GM12873 (cell line): Measurements from ENCODE around the gene KIF26B.

Experiments used
- CTCF ChIP-seq: IDR thresholded peaks from 2 replicates; pipeline ENCODE4 v1.5.1; 2012; ENCODE audit warnings: low read depth, mild to moderate bottlenecking, moderate library complexity, low read length, control low read depth; ENCODE audit not compliant: insufficient read depth; ENCODE audit errors: missing control alignments

KIF26B gene

GRCh38 chr1:245172829-245173228 lies 18.0 kb downstream of the KIF26B start:
- no peak for TF ChIP-seq CTCF

- no peak for TF ChIP-seq CTCF
Measured at GRCh38 chr1:245173446-245174211, 18.8 kb downstream of the KIF26B start.

GRCh38 chr1:245177071-245177900 lies 22.5 kb downstream of the KIF26B start:
- no peak for TF ChIP-seq CTCF

GRCh38 chr1:245179706-245180105 lies 24.9 kb downstream of the KIF26B start:
- TF ChIP-seq CTCF: no peak

DNA sequence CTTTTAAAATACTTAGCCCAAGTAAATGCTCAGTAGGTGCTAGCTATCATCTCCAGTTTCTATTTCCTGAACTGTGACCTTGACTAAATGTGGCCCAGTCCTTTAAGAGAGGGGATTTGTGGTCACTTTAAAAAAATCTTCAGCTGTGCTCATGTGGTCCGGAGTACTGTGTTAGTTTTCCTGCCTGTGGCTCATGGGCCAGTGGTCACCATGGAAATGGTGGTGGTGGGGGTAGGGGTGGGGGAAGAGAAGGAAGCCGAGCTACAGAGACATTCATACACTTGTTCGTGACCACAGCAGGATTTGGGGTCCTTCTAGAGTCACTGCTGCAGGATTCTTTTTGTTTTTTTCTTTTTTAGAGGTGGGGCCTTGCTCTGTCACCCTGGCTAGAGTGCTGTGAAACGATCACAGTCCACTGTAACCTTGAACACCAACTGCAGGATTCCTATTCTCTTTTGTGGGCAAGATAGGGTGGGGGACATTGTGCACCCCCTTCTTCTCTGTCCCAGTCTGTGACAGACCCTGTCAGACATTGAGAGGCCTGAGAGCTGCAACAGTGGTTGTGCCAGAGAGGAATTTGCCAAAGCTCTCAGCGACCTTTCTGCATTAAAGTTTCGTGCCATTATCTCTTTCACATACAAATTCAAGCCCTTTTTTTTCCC lies 25.8 kb downstream of the KIF26B start:
- no peak for TF ChIP-seq CTCF

DNA sequence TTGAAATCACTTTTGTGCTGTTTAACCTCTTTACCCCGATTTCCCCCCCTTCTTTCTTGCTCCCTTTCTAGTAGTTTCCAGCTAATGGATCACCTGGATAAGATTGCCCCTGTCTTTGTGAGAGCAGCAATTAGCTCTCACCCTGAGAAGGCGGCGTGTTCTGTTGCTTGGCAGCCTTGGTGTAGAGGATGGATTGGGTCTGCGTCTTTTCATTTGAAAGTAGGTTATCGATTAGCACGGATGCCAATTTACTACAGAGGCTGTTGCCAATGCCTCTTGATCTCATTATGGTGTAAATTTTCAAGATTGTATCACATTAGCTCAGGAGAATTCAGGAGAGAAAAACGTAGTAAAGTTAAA lies 26.4 kb downstream of the KIF26B start:
- no peak for TF ChIP-seq CTCF

DNA sequence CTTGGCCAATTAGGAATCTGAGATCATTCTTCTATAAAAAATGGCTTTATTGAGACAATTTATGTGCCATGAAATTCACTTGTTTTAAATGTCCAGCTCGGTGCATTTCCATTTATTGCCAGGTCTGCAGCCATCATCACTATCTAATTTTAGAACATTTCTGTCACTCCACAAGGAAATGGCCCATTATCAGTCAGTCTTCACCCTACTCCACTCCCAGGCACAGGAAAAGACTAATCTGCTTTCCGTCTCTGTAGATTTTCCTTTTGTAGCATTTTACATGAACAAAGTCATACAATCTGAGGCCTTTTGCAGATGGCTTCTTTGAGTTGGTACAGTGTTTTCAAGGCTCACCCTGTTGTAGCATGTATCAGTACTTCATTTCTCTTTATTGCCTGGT lies 27.2 kb downstream of the KIF26B start:
- no peak for TF ChIP-seq CTCF
